Muscle layer of colon (tissue), 2 donors: ENCODE results near the gene VAMP2.
A peak's percentile ranks its signal among the peaks of the same experiment; 100 is the strongest.

Experiments used
- H3K27ac ChIP-seq: one replicate; pipeline ENCODE4 v1.7.0; 2013; ENCODE audit warnings: low read depth, mild to moderate bottlenecking, low read length, moderate library complexity
- H3K27me3 ChIP-seq, 2 donors: one replicate each; pipeline ENCODE4 v1.7.0; 2013; ENCODE audit warnings: low read length in 2 of 2, mild to moderate bottlenecking in 2 of 2; ENCODE audit not compliant: insufficient read depth in 2 of 2, control insufficient read depth in 1 of 2
- H3K36me3 ChIP-seq: one replicate; pipeline ENCODE4 v1.7.0; 2013; ENCODE audit warnings: mild to moderate bottlenecking, low read length; ENCODE audit not compliant: insufficient read depth
- H3K4me1 ChIP-seq: one replicate; pipeline ENCODE4 v1.7.0; 2013; ENCODE audit warnings: mild to moderate bottlenecking, low read length; ENCODE audit not compliant: insufficient read depth
- H3K4me3 ChIP-seq, 2 donors: one replicate each; pipeline ENCODE4 v1.7.0; 2013; ENCODE audit warnings: low read length in 2 of 2, low read depth in 1 of 2, mild to moderate bottlenecking in 1 of 2, moderate library complexity in 1 of 2
- H3K9ac ChIP-seq: one replicate; pipeline ENCODE4 v1.7.0; 2013; ENCODE audit warnings: low read length
- H3K9me3 ChIP-seq: one replicate; pipeline ENCODE4 v1.7.0; 2013; ENCODE audit warnings: mild to moderate bottlenecking, low read length
- donor health status: abdominal sarcoma.
- donor health status: Adenocarcinoma of cecum.

Gene VAMP2

GRCh38 chr17:8188263-8188839, 25.6 kb upstream of the VAMP2 start:
- Histone ChIP-seq H3K36me3 (no peaks in the 10 kb centered on the region), H3K9ac (peak overlapping the region; percentile 23), H3K4me1 (peaks cover 42% of the 10 kb centered on the region)

GRCh38 chr17:8187517-8188262, 24.9 kb upstream of the VAMP2 start:
- peak overlapping the region; percentile 30 to 94 for H3K4me3 ChIP-seq
- H3K36me3 ChIP-seq: no peaks in the 10 kb centered on the region
- H3K27ac ChIP-seq: peak overlapping the region; percentile 89
- H3K4me1 ChIP-seq: peaks cover 40% of the 10 kb centered on the region
- no peaks in the 10 kb centered on the region for H3K9me3 ChIP-seq
- H3K27me3 ChIP-seq: no peaks in the 10 kb centered on the region
- peak overlapping the region; percentile 23 for H3K9ac ChIP-seq

More at GRCh38 chr17:8188263-8188839, 25.6 kb upstream of the VAMP2 start:
- no peaks in the 10 kb centered on the region for H3K27me3 ChIP-seq
- peak overlapping the region; percentile 89 for H3K27ac ChIP-seq
- H3K9me3 ChIP-seq: no peaks in the 10 kb centered on the region
- H3K4me3 ChIP-seq: peak overlapping the region; percentile 78 to 94

- peak overlapping the region; percentile 90 to 94 for H3K4me3 ChIP-seq
- no peaks in the 10 kb centered on the region for H3K27me3 ChIP-seq
- H3K9me3 ChIP-seq: no peaks in the 10 kb centered on the region
- no peaks in the 10 kb centered on the region for H3K36me3 ChIP-seq
- H3K9ac ChIP-seq: peak overlapping the region; percentile 63
- peaks cover 33% of the 10 kb centered on the region for H3K4me1 ChIP-seq
- H3K27ac ChIP-seq: peak overlapping the region; percentile 89
Observed at GRCh38 chr17:8186787-8187516, 24.2 kb upstream of the VAMP2 start.

GRCh38 chr17:8186446-8186786, 23.7 kb upstream of the VAMP2 start:
- no peaks in the 10 kb centered on the region for H3K9me3 ChIP-seq
- no peaks in the 10 kb centered on the region for H3K27me3 ChIP-seq
- H3K36me3 ChIP-seq: no peaks in the 10 kb centered on the region
- peak overlapping the region; percentile 89 for H3K27ac ChIP-seq
- H3K4me3 ChIP-seq: peak overlapping the region; percentile 90 to 94
- H3K9ac ChIP-seq: peak overlapping the region; percentile 63
- H3K4me1 ChIP-seq: peaks cover 28% of the 10 kb centered on the region

- Histone ChIP-seq H3K4me3 (peak overlapping the region; percentile 90 to 94), H3K9me3 (no peaks in the 10 kb centered on the region), H3K27me3 (no peaks in the 10 kb centered on the region), H3K36me3 (no peaks in the 10 kb centered on the region), H3K27ac (peak overlapping the region; percentile 89), H3K9ac (peak overlapping the region; percentile 63), H3K4me1 (peaks cover 26% of the 10 kb centered on the region)
Observed at GRCh38 chr17:8185582-8186445, 23.1 kb upstream of the VAMP2 start.

GRCh38 chr17:8176998-8177731, 14.4 kb upstream of the VAMP2 start:
- peak overlapping the region; percentile 58 to 83 for H3K4me3 ChIP-seq
- peak overlapping the region; percentile 72 for H3K9ac ChIP-seq
- H3K4me1 ChIP-seq: peaks cover 32% of the 10 kb centered on the region

GRCh38 chr17:8176197-8176940, 13.6 kb upstream of the VAMP2 start, which contains the start of gene TMEM107:
TMEM107 (minus strand) TSS chr17:8176380; CDS start chr17:8176286, 94 bp downstream.
- Histone ChIP-seq H3K27ac (peak within 1 kb of the TSS; percentile 89), H3K4me3 (peak within 1 kb of the TSS; percentile 58 to 83), H3K9ac (peak within 1 kb of the TSS; percentile 72), H3K27me3 (no peaks in the 10 kb centered on the region), H3K9me3 (no peaks in the 10 kb centered on the region), H3K4me1 (peaks cover 32% of the 10 kb centered on the region), H3K36me3 (no peaks in the 10 kb centered on the region)

More at GRCh38 chr17:8176998-8177731, 14.4 kb upstream of the VAMP2 start:
- no peaks in the 10 kb centered on the region for H3K36me3 ChIP-seq
- H3K27me3 ChIP-seq: no peaks in the 10 kb centered on the region
- H3K9me3 ChIP-seq: no peaks in the 10 kb centered on the region
- H3K27ac ChIP-seq: peak overlapping the region; percentile 89

GRCh38 chr17:8175795-8176196, 13.0 kb upstream of the VAMP2 start:
- Histone ChIP-seq H3K4me1 (peaks cover 32% of the 10 kb centered on the region), H3K9ac (peak overlapping the region; percentile 72), H3K27me3 (no peaks in the 10 kb centered on the region), H3K36me3 (no peaks in the 10 kb centered on the region), H3K4me3 (peak overlapping the region; percentile 58 to 83), H3K9me3 (no peaks in the 10 kb centered on the region), H3K27ac (peak overlapping the region; percentile 89)

- peaks cover 32% of the 10 kb centered on the region for H3K4me1 ChIP-seq
- peak overlapping the region in 1 of 2 donors; percentile 53 for H3K4me3 ChIP-seq
- H3K9ac ChIP-seq: no peak overlapping the region
- peak overlapping the region; percentile 86 for H3K27ac ChIP-seq
- no peaks in the 10 kb centered on the region for H3K36me3 ChIP-seq
- no peaks in the 10 kb centered on the region for H3K9me3 ChIP-seq
- H3K27me3 ChIP-seq: no peaks in the 10 kb centered on the region
Observed at GRCh38 chr17:8173871-8174322, 11.1 kb upstream of the VAMP2 start.
